GM12875 (cell line): ENCODE results near the gene SCAP.

Source experiments
- H3K4me3 ChIP-seq: one replicate; pipeline ENCODE4 v1.5.1; 2011; ENCODE audit warnings: low read depth, low read length, control low read depth
- CTCF ChIP-seq: IDR thresholded peaks from 2 replicates; pipeline ENCODE4 v1.5.1; 2011; ENCODE audit warnings: low read depth, mild to moderate bottlenecking, control low read depth, inconsistent platforms, low read length, moderate library complexity, borderline replicate concordance; ENCODE audit not compliant: insufficient read depth

SCAP gene

GRCh38 chr3:47430606-47431005 is 45.1 kb downstream of the SCAP start:
- H3K4me3 ChIP-seq = no peak overlapping the region
- TF ChIP-seq CTCF = no peak

- no peak overlapping the region for H3K4me3 ChIP-seq
- TF ChIP-seq CTCF = no peak
Measured at GRCh38 chr3:47429476-47430270, 46.1 kb downstream of the SCAP start.

- TF ChIP-seq CTCF = no peak
- no peak overlapping the region for H3K4me3 ChIP-seq
Measured at GRCh38 chr3:47428662-47429061, 47.1 kb downstream of the SCAP start.

GRCh38 chr3:47427866-47428265 is 47.9 kb downstream of the SCAP start:
- no peak for TF ChIP-seq CTCF
- no peak overlapping the region for H3K4me3 ChIP-seq

GRCh38 chr3:47425959-47426358 is 49.8 kb downstream of the SCAP start:
- H3K4me3 ChIP-seq = no peak overlapping the region

GRCh38 chr3:47425383-47425778 is 50.4 kb downstream of the SCAP start:
- H3K4me3 ChIP-seq = no peak overlapping the region
- TF ChIP-seq CTCF = no peak

More at GRCh38 chr3:47425959-47426358, 49.8 kb downstream of the SCAP start:
- no peak for TF ChIP-seq CTCF
